Heart left ventricle (tissue), 13 donors: Measurements from ENCODE around the gene CCDC137.

ENCODE experiments used
- CTCF ChIP-seq, 12 donors: fragments of 200-600 bp; sonication (generic) in 4 of 12; IDR thresholded peaks; one replicate each; pipeline versions ENCODE4 v1.5.0 to v1.8.0; 2018 to 2022; ENCODE audit warnings: antibody characterized with exemption in 12 of 12, mild to moderate bottlenecking in 5 of 12
- POLR2A ChIP-seq, 2 donors: fragments of 450-650 bp; IDR thresholded peaks; one replicate each; pipeline ENCODE4 v1.6.1; 2017; ENCODE audit warnings: antibody characterized with exemption in 2 of 2, mild to moderate bottlenecking in 2 of 2, moderate library complexity in 2 of 2
- donor health status: ischemic (EF 13 %, LVEDD 7.1; RV severe dilation, severe dysfunction).
- donor health status: DM: no; HTN: yes; CAD: no.
- donor health status: DM: no; HTN: no; CAD: no.
- donor health status: ischemic (EF 25% LVEDD 6.9; RV normal size, moderate dysfunction).
- donor health status: ischemic (EF 25% LVEDD 5.7; RV mildly dilated, moderate dysfunction).
- donor health status: ischemic (EF 35%, LVEDD 5.7; RV mildly dilated, moderate dysfunction).
- donor health status: nonischemic (EF 11% LVEDD 7.7; RV severe dilation, severe dysfunction).
- donor health status: DM: yes; HTN: yes; CAD: no.
- donor health status: PGD.
- donor health status: ischemic (EF 29% LVEDD 5.4; RV normal size, mild dysfunction).
- donor health status: nonischemic (EF 23%, LVEDD 6.1; RV moderate dilation, normal function).

- TF ChIP-seq POLR2A (IDR thresholded peaks at IDR 0.05) (no peak), CTCF (IDR thresholded peaks at IDR 0.05) (no peak)
These were observed 1.2 kb downstream of the CCDC137 start for GRCh38 chr17:81667754-81668153.
